Mucosa of rectum (tissue), 2 donors: ENCODE data around the gene ZNF155.
"Not testable (repeated sequence)": the region's sequence is repeated elsewhere in the genome, so short reads cannot be mapped to it uniquely, and the experiment has no call there.

Experiments used
- H3K27ac ChIP-seq, 2 donors: one replicate each; pipeline ENCODE4 v1.7.0; 2013; ENCODE audit warnings: inconsistent platforms in 2 of 2, low read depth in 2 of 2, low read length in 2 of 2
- H3K27me3 ChIP-seq, 2 donors: one replicate each; pipeline ENCODE4 v1.7.0; 2013; ENCODE audit warnings: low read length in 2 of 2; ENCODE audit not compliant: control insufficient read depth in 2 of 2, insufficient read depth in 2 of 2
- H3K36me3 ChIP-seq, 2 donors: one replicate each; pipeline ENCODE4 v1.7.0; 2013; ENCODE audit warnings: low read length in 2 of 2; ENCODE audit not compliant: control insufficient read depth in 2 of 2, insufficient read depth in 2 of 2
- H3K4me1 ChIP-seq, 2 donors: one replicate each; pipeline ENCODE4 v1.7.0; 2013; ENCODE audit warnings: low read length in 2 of 2, mild to moderate bottlenecking in 1 of 2; ENCODE audit not compliant: control insufficient read depth in 2 of 2, insufficient read depth in 2 of 2
- H3K4me3 ChIP-seq, 2 donors: one replicate each; pipeline ENCODE4 v1.7.0; 2013; ENCODE audit warnings: low read length in 2 of 2
- H3K9ac ChIP-seq, 2 donors: one replicate each; pipeline ENCODE4 v1.7.0; 2013; ENCODE audit warnings: low read length in 2 of 2, low read depth in 1 of 2, mild to moderate bottlenecking in 1 of 2
- H3K9me3 ChIP-seq, 2 donors: one replicate each; pipeline ENCODE4 v1.7.0; 2013; ENCODE audit warnings: low read length in 2 of 2; ENCODE audit not compliant: control insufficient read depth in 2 of 2
- donor health status: healthy.
- donor health status: Normal muscosa, but diverticular disease.

The ZNF155 gene

GRCh38 chr19:43983912-43984686, at the start of gene ZNF155:
ZNF155 (plus strand) TSS chr19:43984188; CDS start chr19:43988544, 4,356 bp downstream.
- H3K4me1 ChIP-seq: no peaks in the 10 kb centered on the region
- H3K27me3 ChIP-seq: no peaks in the 10 kb centered on the region
- H3K9me3 ChIP-seq: peaks cover 0 to 10% of the 10 kb centered on the region in 2 donors
- peak within 1 kb of the TSS; percentile 77 to 81 for H3K9ac ChIP-seq
- peak within 1 kb of the TSS; percentile 98 to 99 for H3K4me3 ChIP-seq
- peak within 1 kb of the TSS; percentile 49 to 56 for H3K27ac ChIP-seq
- peaks cover 4 to 9% of the 10 kb centered on the region in 2 donors for H3K36me3 ChIP-seq

- Histone ChIP-seq H3K27ac (peak within 1 kb of the TSS; percentile 82 to 87), H3K4me1 (peaks cover 12% of the 10 kb centered on the region in 2 donors), H3K36me3 (peaks cover 10 to 18% of the 10 kb centered on the region in 2 donors), H3K9ac (peak within 1 kb of the TSS; percentile 84 to 87), H3K9me3 (no peaks in the 10 kb centered on the region), H3K4me3 (peak within 1 kb of the TSS; percentile 91 to 95), H3K27me3 (no peaks in the 10 kb centered on the region)
Measured at GRCh38 chr19:43934985-43935708, 48.8 kb upstream of the ZNF155 start, which contains the start of gene ZNF45. ZNF45 (minus strand) TSS chr19:43935282; CDS start chr19:43922185, 13,097 bp downstream.

GRCh38 chr19:43936188-43936587, 47.8 kb upstream of the ZNF155 start:
- Histone ChIP-seq H3K27ac (no peak overlapping the region), H3K9ac (no peak overlapping the region)

GRCh38 chr19:43939557-43940260, 44.3 kb upstream of the ZNF155 start:
- Histone ChIP-seq H3K27ac (no peak overlapping the region), H3K36me3 (no peaks in the 10 kb centered on the region), H3K9ac (no peak overlapping the region), H3K4me3 (no peak overlapping the region), H3K27me3 (no peaks in the 10 kb centered on the region), H3K9me3 (no peaks in the 10 kb centered on the region), H3K4me1 (peaks cover 5% of the 10 kb centered on the region in 2 donors)

More at GRCh38 chr19:43936188-43936587, 47.8 kb upstream of the ZNF155 start:
- Histone ChIP-seq H3K4me1 (peaks cover 12% of the 10 kb centered on the region in 2 donors), H3K9me3 (no peaks in the 10 kb centered on the region), H3K27me3 (no peaks in the 10 kb centered on the region), H3K4me3 (peak overlapping the region in 1 of 2 donors; percentile 95), H3K36me3 (peaks cover 4 to 9% of the 10 kb centered on the region in 2 donors)

- no peak overlapping the region for H3K4me3 ChIP-seq
- no peaks in the 10 kb centered on the region for H3K9me3 ChIP-seq
- no peaks in the 10 kb centered on the region for H3K36me3 ChIP-seq
- no peak overlapping the region for H3K9ac ChIP-seq
- no peaks in the 10 kb centered on the region for H3K27me3 ChIP-seq
- H3K27ac ChIP-seq: no peak overlapping the region
- H3K4me1 ChIP-seq: peaks cover under 1 to 2% of the 10 kb centered on the region in 2 donors
Measured at GRCh38 chr19:43940719-43941118, 43.3 kb upstream of the ZNF155 start.

GRCh38 chr19:43941209-43941608, 42.8 kb upstream of the ZNF155 start:
- no peak overlapping the region for H3K27ac ChIP-seq

GRCh38 chr19:43947412-43947811, 36.6 kb upstream of the ZNF155 start:
- not testable (repeated sequence) for H3K27ac ChIP-seq, H3K36me3 ChIP-seq, H3K4me1 ChIP-seq, H3K27me3 ChIP-seq, H3K4me3 ChIP-seq, H3K9me3 ChIP-seq, H3K9ac ChIP-seq

More at GRCh38 chr19:43941209-43941608, 42.8 kb upstream of the ZNF155 start:
- H3K4me1 ChIP-seq: no peaks in the 10 kb centered on the region
- no peaks in the 10 kb centered on the region for H3K27me3 ChIP-seq
- no peaks in the 10 kb centered on the region for H3K36me3 ChIP-seq
- no peak overlapping the region for H3K4me3 ChIP-seq
- no peaks in the 10 kb centered on the region for H3K9me3 ChIP-seq
- no peak overlapping the region for H3K9ac ChIP-seq

GRCh38 chr19:43949803-43950202, 34.2 kb upstream of the ZNF155 start:
- H3K4me3 ChIP-seq, H3K27ac ChIP-seq, H3K9ac ChIP-seq, H3K36me3 ChIP-seq, H3K27me3 ChIP-seq, H3K4me1 ChIP-seq: not testable (repeated sequence)
- H3K9me3 ChIP-seq: peaks cover 7 to 12% of the 10 kb centered on the region in 2 donors

- Histone ChIP-seq H3K27me3 (no peaks in the 10 kb centered on the region), H3K4me3 (peak within 1 kb of the TSS; percentile 97 to 98), H3K4me1 (no peaks in the 10 kb centered on the region), H3K27ac (peak within 1 kb of the TSS; percentile 19 to 43), H3K36me3 (no peaks in the 10 kb centered on the region), H3K9me3 (peaks cover 7 to 17% of the 10 kb centered on the region in 2 donors), H3K9ac (peak within 1 kb of the TSS; percentile 74 to 75)
Measured at GRCh38 chr19:43950834-43951645, 32.9 kb upstream of the ZNF155 start, which contains the start of gene ZNF221. ZNF221 (plus strand) TSS chr19:43951228; CDS start chr19:43962727, 11,499 bp downstream.
